Activated CD4-positive, alpha-beta memory T cell treated with anti-CD3 and anti-CD28 coated beads for 36 hours (primary cell): Measurements from ENCODE around the gene OR5L1. TPM values are rescaled to one million over a fixed set of nuclear protein-coding genes. Genes with fewer than 3 reads are reported as not detected.

Experiments used
- CTCF ChIA-PET: fragments of 350-600 bp; sonication (Branson Sonifier 250); formaldehyde crosslinking; loops from one replicate; lab custom pipeline; 2021; ENCODE audit warnings: antibody characterized with exemption, inconsistent platforms; lab: Charles Lee
- POLR2A ChIA-PET: fragments of 350-600 bp; sonication (Branson Sonifier 250); formaldehyde crosslinking; loops from one replicate; lab custom pipeline; 2021; ENCODE audit warnings: antibody characterized with exemption; lab: Charles Lee
- DNase-seq: peaks from one replicate; pipeline ENCODE4 v3.0.0-alpha.2; 2020
- H3K27ac Mint-ChIP-seq: one replicate; pipeline ENCODE4 v1.8.0; 2021; ENCODE audit warnings: mixed read lengths
- H3K27me3 Mint-ChIP-seq: one replicate; pipeline ENCODE4 v1.8.0; 2021; ENCODE audit warnings: mixed read lengths
- H3K36me3 Mint-ChIP-seq: one replicate; pipeline ENCODE4 v1.8.0; 2021; ENCODE audit warnings: mixed read lengths
- H3K4me1 Mint-ChIP-seq: one replicate; pipeline ENCODE4 v1.8.0; 2021; ENCODE audit warnings: low read depth, mixed read lengths
- H3K4me3 Mint-ChIP-seq: one replicate; pipeline ENCODE4 v1.8.0; 2021; ENCODE audit warnings: mild to moderate bottlenecking, mixed read lengths
- H3K9me3 Mint-ChIP-seq: one replicate; pipeline ENCODE4 v1.8.0; 2021; ENCODE audit warnings: mixed read lengths
- intact Hi-C: fragments of 100-400 bp; cut with micrococcal nuclease; formaldehyde crosslinking; loops from one replicate; pipeline ENCODE4 v1.15.1; 2023
- total RNA-seq, 2 experiments: library from RNA; stranded (reverse); gene quantifications; one replicate each; pipeline ENCODE4 v1.2.3, GENCODE V29; 2021

The OR5L1 gene
- not detected for total RNA-seq

GRCh38 chr11:55811067-55811466 is at the start of gene OR5L1:
Gene OR5L1, plus strand, starts transcription at chr11:55811367. Its CDS starts 100 bp downstream, at chr11:55811467.
- no peak for DNase-seq
- ChIA-PET CTCF (no interaction called here), POLR2A (no interaction called here)
- no peak within 1 kb of the TSS for H3K27ac Mint-ChIP-seq
- H3K9me3 Mint-ChIP-seq = peaks cover 42% of the 10 kb centered on the region
- no peaks in the 10 kb centered on the region for H3K36me3 Mint-ChIP-seq
- intact Hi-C loops = no loop called here
- H3K4me1 Mint-ChIP-seq = no peaks in the 10 kb centered on the region
- H3K27me3 Mint-ChIP-seq = no peaks in the 10 kb centered on the region
- no peak within 1 kb of the TSS for H3K4me3 Mint-ChIP-seq

DNA sequence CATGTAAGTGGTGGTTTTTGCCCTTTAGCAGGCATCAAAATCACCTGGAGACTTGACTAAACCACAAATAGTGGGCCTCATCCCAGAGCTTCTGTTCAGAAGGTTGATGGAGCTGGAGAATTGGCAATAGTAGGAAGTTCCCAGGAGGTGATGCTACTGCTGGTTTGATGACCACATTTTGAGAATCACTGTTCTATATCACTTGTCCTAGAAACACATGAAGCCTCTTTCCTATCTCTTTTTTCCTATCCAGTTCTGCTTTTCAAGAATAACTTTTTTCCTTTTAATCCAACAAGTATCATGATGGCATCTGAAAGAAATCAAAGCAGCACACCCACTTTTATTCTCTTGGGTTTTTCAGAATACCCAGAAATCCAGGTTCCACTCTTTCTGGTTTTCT is 38.0 kb upstream of the OR5L1 start, which contains the start of gene OR5D13:
OR5D13 (plus strand) TSS at position 301 of the 400 bp plus-strand sequence; CDS start at position 301, 0 bp downstream.
- no peak within 1 kb of the TSS for H3K27ac Mint-ChIP-seq
- POLR2A ChIA-PET = no interaction called here
- H3K27me3 Mint-ChIP-seq = no peaks in the 10 kb centered on the region
- H3K4me3 Mint-ChIP-seq = no peak within 1 kb of the TSS
- no peaks in the 10 kb centered on the region for H3K4me1 Mint-ChIP-seq
- CTCF ChIA-PET = no interaction called here
- peaks cover 10% of the 10 kb centered on the region for H3K9me3 Mint-ChIP-seq
- no peak for DNase-seq
- intact Hi-C loops = no loop called here
- H3K36me3 Mint-ChIP-seq = no peaks in the 10 kb centered on the region

DNA sequence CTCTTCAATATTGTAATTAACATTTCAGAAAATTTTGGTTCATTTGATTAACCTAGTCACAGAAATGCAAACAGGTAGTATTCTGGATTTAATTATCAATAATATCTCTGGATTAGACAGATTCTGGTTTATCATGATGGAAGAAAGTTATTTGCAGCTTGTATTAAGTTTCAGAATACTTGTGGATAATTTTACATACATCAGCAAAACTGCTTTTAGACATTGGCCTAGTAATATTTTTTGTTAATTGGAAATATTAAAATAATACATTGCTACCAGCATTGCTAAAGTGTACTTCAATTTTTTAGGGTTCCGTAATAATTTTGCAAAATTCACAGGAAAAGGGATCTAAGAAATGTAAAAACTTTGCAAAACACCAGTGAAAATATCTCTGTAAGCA is 19.6 kb upstream of the OR5L1 start:
- H3K4me1 Mint-ChIP-seq = no peaks in the 10 kb centered on the region
- CTCF ChIA-PET = no interaction called here
- no peaks in the 10 kb centered on the region for H3K27me3 Mint-ChIP-seq
- H3K9me3 Mint-ChIP-seq = peaks cover 19% of the 10 kb centered on the region
- no peak overlapping the region for H3K27ac Mint-ChIP-seq
- intact Hi-C loops = loop anchor here (10.0 kb wide), 1 partner anchor 63 kb away; no protein-coding TSS in a partner anchor
- no peak for DNase-seq
- POLR2A ChIA-PET = no interaction called here
- no peak overlapping the region for H3K4me3 Mint-ChIP-seq
- H3K36me3 Mint-ChIP-seq = no peaks in the 10 kb centered on the region

- Mint-ChIP-seq H3K36me3 (no peaks in the 10 kb centered on the region), H3K4me1 (no peaks in the 10 kb centered on the region), H3K27ac (no peak overlapping the region), H3K27me3 (no peaks in the 10 kb centered on the region), H3K9me3 (peaks cover 19% of the 10 kb centered on the region), H3K4me3 (no peak overlapping the region)
- intact Hi-C loops = loop anchor here (10.0 kb wide), 1 partner anchor 61 kb away; no protein-coding TSS in a partner anchor
- CTCF ChIA-PET = no interaction called here
- DNase-seq = no peak
- POLR2A ChIA-PET = no interaction called here
Observed at GRCh38 chr11:55793321-55793720, 17.8 kb upstream of the OR5L1 start.

DNA sequence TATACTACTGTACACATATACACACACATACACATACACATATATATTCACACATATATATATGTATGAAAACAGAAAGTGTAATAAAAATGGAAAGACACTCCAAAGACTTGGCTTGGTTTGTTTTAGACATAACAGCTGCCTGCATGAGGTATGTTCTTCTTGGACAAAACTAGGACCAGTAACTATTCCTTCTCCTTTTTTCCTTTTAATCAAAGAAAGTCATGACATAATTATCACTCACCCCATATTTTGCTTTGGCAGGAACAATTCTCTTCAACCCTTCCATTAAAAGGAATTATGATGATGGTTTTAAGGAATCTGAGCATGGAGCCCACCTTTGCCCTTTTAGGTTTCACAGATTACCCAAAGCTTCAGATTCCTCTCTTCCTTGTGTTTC is 15.9 kb upstream of the OR5L1 start, which contains the start of gene OR5D14:
OR5D14 (plus strand) TSS at position 301 of the 400 bp plus-strand sequence; CDS start at position 301, 0 bp downstream.
- CTCF ChIA-PET = no interaction called here
- no peak within 1 kb of the TSS for H3K27ac Mint-ChIP-seq
- H3K36me3 Mint-ChIP-seq = no peaks in the 10 kb centered on the region
- no peak within 1 kb of the TSS for H3K4me3 Mint-ChIP-seq
- no peaks in the 10 kb centered on the region for H3K27me3 Mint-ChIP-seq
- no peaks in the 10 kb centered on the region for H3K4me1 Mint-ChIP-seq
- DNase-seq = no peak
- intact Hi-C loops = loop anchor here (10.0 kb wide), 1 partner anchor 60 kb away; no protein-coding TSS in a partner anchor
- peaks cover 32% of the 10 kb centered on the region for H3K9me3 Mint-ChIP-seq
- POLR2A ChIA-PET = no interaction called here

DNA sequence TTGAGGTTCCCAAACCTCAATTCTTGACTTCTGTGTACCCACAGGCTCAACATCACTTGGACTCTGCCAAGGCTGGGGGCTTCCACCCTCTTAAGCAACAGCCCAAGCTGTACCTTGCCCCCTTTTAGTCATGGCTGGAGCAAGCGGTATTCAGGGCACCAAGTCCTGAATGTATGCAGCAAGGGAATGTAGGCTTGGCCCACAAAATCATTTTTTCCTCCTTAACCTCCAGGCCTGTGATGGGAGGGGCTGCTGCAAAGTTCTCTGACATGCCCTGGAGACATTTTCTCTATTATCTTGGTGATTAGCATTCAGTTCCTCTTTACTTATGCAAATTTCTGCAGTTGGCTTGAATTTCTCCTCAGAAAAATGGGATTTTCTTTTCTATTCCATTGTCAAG is 4.9 kb upstream of the OR5L1 start:
- Mint-ChIP-seq H3K27me3 (no peaks in the 10 kb centered on the region), H3K4me3 (no peak overlapping the region), H3K27ac (no peak overlapping the region), H3K9me3 (peaks cover 35% of the 10 kb centered on the region), H3K36me3 (no peaks in the 10 kb centered on the region), H3K4me1 (no peaks in the 10 kb centered on the region)
- intact Hi-C loops = no loop called here
- ChIA-PET POLR2A (no interaction called here), CTCF (no interaction called here)
- no peak for DNase-seq

- Mint-ChIP-seq H3K36me3 (no peaks in the 10 kb centered on the region), H3K4me1 (no peaks in the 10 kb centered on the region), H3K27ac (no peak within 1 kb of the TSS), H3K4me3 (no peak within 1 kb of the TSS), H3K27me3 (no peaks in the 10 kb centered on the region), H3K9me3 (peaks cover 30% of the 10 kb centered on the region)
- ChIA-PET CTCF (no interaction called here), POLR2A (no interaction called here)
- DNase-seq = no peak
- intact Hi-C loops = no loop called here
Observed at GRCh38 chr11:55819330-55819729, 8.2 kb downstream of the OR5L1 start, which contains the start of gene OR5D18. Gene OR5D18, plus strand, starts transcription at chr11:55819630. Its CDS starts 0 bp downstream, at chr11:55819630.

GRCh38 chr11:55826919-55827318 is 15.8 kb downstream of the OR5L1 start, which contains the start of gene OR5L2:
Gene OR5L2, plus strand, starts transcription at chr11:55827219. Its CDS starts 0 bp downstream, at chr11:55827219.
- CTCF ChIA-PET = no interaction called here

GRCh38 chr11:55838452-55838851 is 27.3 kb downstream of the OR5L1 start, which contains the start of gene OR5D16:
Gene OR5D16, plus strand, starts transcription at chr11:55838752. Its CDS starts 0 bp downstream, at chr11:55838752.
- Mint-ChIP-seq H3K27me3 (no peaks in the 10 kb centered on the region), H3K27ac (no peak within 1 kb of the TSS), H3K4me1 (no peaks in the 10 kb centered on the region), H3K36me3 (no peaks in the 10 kb centered on the region), H3K9me3 (peaks cover 20% of the 10 kb centered on the region), H3K4me3 (no peak within 1 kb of the TSS)
- CTCF ChIA-PET = no interaction called here
- intact Hi-C loops = no loop called here
- no peak for DNase-seq
- POLR2A ChIA-PET = no interaction called here

More at GRCh38 chr11:55826919-55827318, 15.8 kb downstream of the OR5L1 start, which contains the start of gene OR5L2:
- H3K27me3 Mint-ChIP-seq = no peaks in the 10 kb centered on the region
- no peaks in the 10 kb centered on the region for H3K4me1 Mint-ChIP-seq
- H3K36me3 Mint-ChIP-seq = no peaks in the 10 kb centered on the region
- intact Hi-C loops = no loop called here
- peaks cover 18% of the 10 kb centered on the region for H3K9me3 Mint-ChIP-seq
- no peak within 1 kb of the TSS for H3K27ac Mint-ChIP-seq
- POLR2A ChIA-PET = no interaction called here
- no peak within 1 kb of the TSS for H3K4me3 Mint-ChIP-seq
- DNase-seq = no peak

DNA sequence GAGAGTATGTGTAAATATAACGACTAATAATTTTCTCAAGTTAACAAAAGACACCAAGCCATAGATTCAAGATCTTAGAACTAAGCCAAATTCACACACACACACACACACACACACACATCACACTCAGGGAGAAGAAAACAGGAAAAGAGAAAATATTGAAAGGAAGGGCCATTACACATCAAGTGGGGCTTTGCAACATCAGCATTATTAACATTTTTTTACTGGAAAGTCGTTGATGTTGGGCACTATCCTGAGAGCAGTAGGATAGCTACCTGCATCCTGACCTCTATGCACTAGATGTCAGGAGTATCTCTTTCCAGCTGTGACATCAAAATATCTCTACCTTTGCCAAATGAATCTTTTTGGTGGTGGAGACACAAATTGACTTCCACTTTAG is 36.3 kb downstream of the OR5L1 start:
- H3K4me3 Mint-ChIP-seq = no peak overlapping the region
- ChIA-PET POLR2A (no interaction called here), CTCF (no interaction called here)
- no peaks in the 10 kb centered on the region for H3K27me3 Mint-ChIP-seq
- no peaks in the 10 kb centered on the region for H3K36me3 Mint-ChIP-seq
- no peak overlapping the region for H3K27ac Mint-ChIP-seq
- no peaks in the 10 kb centered on the region for H3K4me1 Mint-ChIP-seq
- DNase-seq = no peak
- H3K9me3 Mint-ChIP-seq = peaks cover 25% of the 10 kb centered on the region
- intact Hi-C loops = no loop called here

DNA sequence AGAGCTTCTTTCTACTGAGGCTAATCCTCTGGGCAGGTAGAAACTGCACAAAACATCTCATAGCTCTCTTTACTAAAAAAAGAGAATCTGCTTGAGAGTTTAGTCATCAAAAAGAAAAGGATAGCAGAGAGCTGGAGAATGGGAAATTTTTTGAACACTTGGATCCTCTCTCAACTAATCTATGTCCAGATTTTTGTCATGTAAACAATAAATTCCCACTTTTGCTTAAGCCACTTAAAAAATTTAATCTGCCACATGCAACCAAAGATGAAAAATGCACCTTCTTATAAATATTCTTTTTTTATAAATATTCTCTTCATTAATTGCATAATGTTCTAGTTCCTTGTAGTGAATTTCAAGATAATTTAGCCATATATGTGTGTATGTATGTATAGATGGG is 37.9 kb downstream of the OR5L1 start:
- DNase-seq = no peak
- H3K27ac Mint-ChIP-seq = no peak overlapping the region
- H3K36me3 Mint-ChIP-seq = no peaks in the 10 kb centered on the region
- peaks cover 24% of the 10 kb centered on the region for H3K9me3 Mint-ChIP-seq
- POLR2A ChIA-PET = no interaction called here
- H3K4me3 Mint-ChIP-seq = no peak overlapping the region
- no peaks in the 10 kb centered on the region for H3K27me3 Mint-ChIP-seq
- H3K4me1 Mint-ChIP-seq = no peaks in the 10 kb centered on the region
- intact Hi-C loops = no loop called here
- CTCF ChIA-PET = no interaction called here

DNA sequence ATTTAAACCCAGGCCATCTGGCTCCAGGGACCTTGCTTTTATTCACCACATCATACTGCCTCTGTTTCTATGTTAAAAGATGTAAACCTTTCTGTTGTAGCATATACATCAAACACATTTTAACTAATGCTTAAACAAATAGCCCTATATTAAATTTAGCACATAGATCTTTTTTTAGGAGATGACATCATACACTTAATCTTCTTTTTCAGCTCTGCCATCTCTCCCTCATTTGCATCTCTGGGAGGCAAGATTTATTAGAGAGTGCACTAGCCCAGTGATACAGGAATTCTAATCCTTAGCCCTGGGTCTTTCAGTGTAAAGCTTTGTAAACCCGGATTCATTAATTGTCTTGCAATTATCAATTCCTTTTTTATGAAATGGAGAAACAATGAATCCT is 41.0 kb downstream of the OR5L1 start:
- peaks cover 25% of the 10 kb centered on the region for H3K9me3 Mint-ChIP-seq
- H3K36me3 Mint-ChIP-seq = no peaks in the 10 kb centered on the region
- H3K27ac Mint-ChIP-seq = no peak overlapping the region
- H3K27me3 Mint-ChIP-seq = no peaks in the 10 kb centered on the region
- ChIA-PET CTCF (no interaction called here), POLR2A (no interaction called here)
- H3K4me1 Mint-ChIP-seq = no peaks in the 10 kb centered on the region
- H3K4me3 Mint-ChIP-seq = no peak overlapping the region
- intact Hi-C loops = loop anchor here (10.0 kb wide), 1 partner anchor 57 kb away; the partner anchor contains the start of gene OR5D14
- no peak for DNase-seq

DNA sequence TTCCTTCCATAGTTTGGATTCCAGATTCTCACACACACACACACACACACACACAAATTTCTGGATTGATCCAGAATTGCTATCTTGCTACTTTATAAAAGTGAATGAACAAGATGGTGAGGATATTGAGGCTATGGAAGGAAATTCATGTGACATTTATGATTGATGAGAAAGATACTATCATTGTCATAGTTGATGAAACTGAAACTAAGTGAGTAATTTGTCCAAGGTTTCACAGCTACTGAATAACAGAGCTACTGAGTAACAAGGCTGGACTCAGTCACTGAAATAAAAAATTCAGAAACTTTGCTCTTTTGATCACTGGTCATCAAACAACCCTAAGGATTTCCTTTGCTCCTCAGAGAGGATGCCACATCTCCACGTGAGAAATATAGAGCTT is 43.5 kb downstream of the OR5L1 start:
- DNase-seq = no peak
- Mint-ChIP-seq H3K27ac (no peak overlapping the region), H3K27me3 (no peaks in the 10 kb centered on the region), H3K4me3 (no peak overlapping the region), H3K9me3 (peaks cover 29% of the 10 kb centered on the region), H3K36me3 (no peaks in the 10 kb centered on the region), H3K4me1 (no peaks in the 10 kb centered on the region)
- ChIA-PET POLR2A (no interaction called here), CTCF (no interaction called here)
- intact Hi-C loops = loop anchor here (10.0 kb wide), 1 partner anchor 60 kb away; the partner anchor contains the start of gene OR5D14
